ENCODE measurements around the gene ZFAND3.

- TF ChIP-seq CTCF (IDR thresholded peaks at IDR 0.05) (no peak), POLR2A (IDR thresholded peaks at IDR 0.05) (no peak), POLR2AphosphoS5 (IDR thresholded peaks at IDR 0.05; ENCODE audit: insufficient read depth in 1 of 2, low read depth in 1 of 2) (no peak)
Measured at GRCh38 chr6:38039502-38039901, 220.0 kb downstream of the ZFAND3 start.
